Astrocyte of the spinal cord (primary cell): ENCODE measurements around the gene FAAP20.

Source experiments
- DNase-seq: peaks from one replicate; pipeline ENCODE4 v3.0.0; 2011; ENCODE audit warnings: low read depth, low spot score
- H3K4me3 ChIP-seq: 2 replicates; pipeline ENCODE4 v1.5.1; 2011; ENCODE audit warnings: low read depth, mild to moderate bottlenecking, low read length, moderate library complexity
- in situ Hi-C: cut with HindIII; loops from 2 replicates; pipeline ENCODE4 v1.10.0; 2017; ENCODE audit warnings: low sequenced_read_pairs
- TF ChIP-seq, protein P1 (sequence below): IDR thresholded peaks from 2 replicates; pipeline ENCODE4 v1.5.1; 2012; ENCODE audit warnings: low read depth, mild to moderate bottlenecking, low read length, inconsistent platforms

The FAAP20 gene

DNA sequence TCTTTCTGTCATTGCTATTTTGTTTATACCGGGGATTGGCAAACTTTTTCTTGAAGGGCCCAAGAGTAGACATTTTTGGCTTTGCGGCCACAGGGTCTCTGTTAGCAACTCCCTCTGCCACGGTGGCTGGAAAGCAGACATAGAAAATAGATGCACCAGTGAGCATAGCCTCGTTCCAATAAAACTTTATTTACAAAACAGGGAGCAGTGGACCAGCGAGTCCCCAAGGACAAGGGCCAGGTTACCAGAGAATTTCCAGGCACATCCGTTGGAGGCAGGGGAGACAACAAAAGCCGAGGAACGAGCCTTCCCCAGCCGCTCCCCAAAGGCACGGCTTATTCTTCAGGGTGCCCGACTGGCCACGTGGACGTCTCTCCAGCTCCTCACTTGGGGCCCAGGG is 26.5 kb downstream of the FAAP20 start:
- TF ChIP-seq, protein P1, sequence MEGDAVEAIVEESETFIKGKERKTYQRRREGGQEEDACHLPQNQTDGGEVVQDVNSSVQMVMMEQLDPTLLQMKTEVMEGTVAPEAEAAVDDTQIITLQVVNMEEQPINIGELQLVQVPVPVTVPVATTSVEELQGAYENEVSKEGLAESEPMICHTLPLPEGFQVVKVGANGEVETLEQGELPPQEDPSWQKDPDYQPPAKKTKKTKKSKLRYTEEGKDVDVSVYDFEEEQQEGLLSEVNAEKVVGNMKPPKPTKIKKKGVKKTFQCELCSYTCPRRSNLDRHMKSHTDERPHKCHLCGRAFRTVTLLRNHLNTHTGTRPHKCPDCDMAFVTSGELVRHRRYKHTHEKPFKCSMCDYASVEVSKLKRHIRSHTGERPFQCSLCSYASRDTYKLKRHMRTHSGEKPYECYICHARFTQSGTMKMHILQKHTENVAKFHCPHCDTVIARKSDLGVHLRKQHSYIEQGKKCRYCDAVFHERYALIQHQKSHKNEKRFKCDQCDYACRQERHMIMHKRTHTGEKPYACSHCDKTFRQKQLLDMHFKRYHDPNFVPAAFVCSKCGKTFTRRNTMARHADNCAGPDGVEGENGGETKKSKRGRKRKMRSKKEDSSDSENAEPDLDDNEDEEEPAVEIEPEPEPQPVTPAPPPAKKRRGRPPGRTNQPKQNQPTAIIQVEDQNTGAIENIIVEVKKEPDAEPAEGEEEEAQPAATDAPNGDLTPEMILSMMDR: no peak
- H3K4me3 ChIP-seq: no peak overlapping the region
- no peak for DNase-seq
- in situ Hi-C loops: no loop called here

DNA sequence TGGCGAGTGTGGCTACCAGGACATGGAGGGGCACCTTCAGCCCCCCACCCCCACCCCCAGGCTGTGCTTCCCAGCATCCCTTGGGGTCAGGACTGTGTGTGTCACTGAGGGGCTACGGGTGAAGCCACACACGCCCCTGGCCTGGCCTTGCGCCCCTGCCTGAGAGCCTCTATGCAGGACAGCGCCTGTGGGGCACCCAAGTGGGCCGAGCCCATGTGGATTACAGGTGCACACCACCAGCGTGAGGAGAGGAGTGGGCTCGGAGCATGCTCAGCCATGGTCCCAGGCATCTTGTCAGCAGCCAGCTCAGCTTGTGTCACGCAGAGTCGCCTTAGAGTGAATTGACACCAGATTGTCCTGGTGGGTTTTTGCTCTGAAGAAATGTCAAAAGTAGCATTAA is 27.9 kb downstream of the FAAP20 start:
- no peak for DNase-seq
- in situ Hi-C loops: no loop called here
- no peak overlapping the region for H3K4me3 ChIP-seq
- TF ChIP-seq, protein P1: no peak

DNA sequence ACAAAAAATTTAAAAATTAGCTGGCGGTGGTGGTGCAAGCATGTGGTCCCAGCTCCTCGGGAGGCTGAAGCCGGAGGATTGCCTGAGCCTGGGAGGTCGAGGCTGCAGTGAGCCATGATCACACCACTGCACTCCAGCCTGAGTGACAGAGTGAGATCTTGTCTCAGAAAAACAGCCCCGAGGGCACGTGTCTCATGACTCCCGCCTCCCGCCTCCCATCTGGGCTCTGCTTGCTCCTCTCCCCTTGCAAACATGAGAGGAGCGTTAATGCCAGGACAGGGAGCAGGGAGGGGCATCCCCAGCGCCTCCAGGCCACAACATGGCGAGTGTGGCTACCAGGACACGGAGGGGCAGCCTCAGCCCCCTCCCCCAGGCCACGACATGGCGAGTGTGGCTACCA is 28.3 kb downstream of the FAAP20 start:
- no peak overlapping the region for H3K4me3 ChIP-seq
- no peak for DNase-seq
- in situ Hi-C loops: no loop called here
- TF ChIP-seq, protein P1: no peak

DNA sequence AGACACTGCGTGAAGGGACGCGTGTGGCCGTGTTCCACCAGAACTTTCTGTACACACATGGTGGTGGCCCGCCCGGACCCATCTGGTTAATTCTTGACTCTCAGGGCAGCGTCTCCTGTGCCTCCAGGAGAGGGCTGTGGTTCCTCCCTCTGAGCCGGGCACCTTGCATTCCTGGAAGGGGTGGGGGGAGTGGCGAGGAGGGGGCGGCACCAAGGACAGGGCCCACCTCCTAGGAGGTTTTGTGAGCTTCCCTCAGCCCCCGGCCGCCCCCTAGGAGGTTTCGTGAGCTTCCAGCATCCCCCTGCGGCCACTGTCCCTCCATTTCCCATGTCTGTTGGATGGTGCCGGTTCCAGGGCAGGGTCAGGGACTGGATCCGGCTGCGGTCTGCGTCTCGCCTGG is 28.9 kb downstream of the FAAP20 start:
- DNase-seq: no peak
- TF ChIP-seq, protein P1: no peak
- in situ Hi-C loops: no loop called here
- no peak overlapping the region for H3K4me3 ChIP-seq

DNA sequence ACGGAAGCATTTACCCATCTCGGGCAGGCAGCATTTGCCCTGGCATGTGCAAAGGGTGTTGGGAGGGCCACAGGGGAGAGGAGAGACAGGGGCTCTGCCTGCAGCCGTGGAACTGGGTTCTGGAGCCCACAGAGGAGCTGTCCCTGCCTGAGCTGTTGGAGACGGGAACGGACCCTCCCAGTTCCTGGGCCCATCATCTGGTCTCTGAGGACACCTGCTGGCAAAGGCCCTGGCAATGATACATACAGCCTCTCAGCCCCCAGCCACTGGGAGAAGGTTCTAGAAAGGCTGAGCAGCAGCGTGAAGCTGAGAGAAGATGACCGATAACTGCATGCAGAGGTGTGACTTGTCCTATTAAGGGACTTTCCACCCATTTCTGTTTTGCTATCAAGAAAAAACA is 31.4 kb downstream of the FAAP20 start:
- H3K4me3 ChIP-seq: no peak overlapping the region
- TF ChIP-seq, protein P1: peak; percentile 19
- DNase-seq: no peak
- in situ Hi-C loops: no loop called here

DNA sequence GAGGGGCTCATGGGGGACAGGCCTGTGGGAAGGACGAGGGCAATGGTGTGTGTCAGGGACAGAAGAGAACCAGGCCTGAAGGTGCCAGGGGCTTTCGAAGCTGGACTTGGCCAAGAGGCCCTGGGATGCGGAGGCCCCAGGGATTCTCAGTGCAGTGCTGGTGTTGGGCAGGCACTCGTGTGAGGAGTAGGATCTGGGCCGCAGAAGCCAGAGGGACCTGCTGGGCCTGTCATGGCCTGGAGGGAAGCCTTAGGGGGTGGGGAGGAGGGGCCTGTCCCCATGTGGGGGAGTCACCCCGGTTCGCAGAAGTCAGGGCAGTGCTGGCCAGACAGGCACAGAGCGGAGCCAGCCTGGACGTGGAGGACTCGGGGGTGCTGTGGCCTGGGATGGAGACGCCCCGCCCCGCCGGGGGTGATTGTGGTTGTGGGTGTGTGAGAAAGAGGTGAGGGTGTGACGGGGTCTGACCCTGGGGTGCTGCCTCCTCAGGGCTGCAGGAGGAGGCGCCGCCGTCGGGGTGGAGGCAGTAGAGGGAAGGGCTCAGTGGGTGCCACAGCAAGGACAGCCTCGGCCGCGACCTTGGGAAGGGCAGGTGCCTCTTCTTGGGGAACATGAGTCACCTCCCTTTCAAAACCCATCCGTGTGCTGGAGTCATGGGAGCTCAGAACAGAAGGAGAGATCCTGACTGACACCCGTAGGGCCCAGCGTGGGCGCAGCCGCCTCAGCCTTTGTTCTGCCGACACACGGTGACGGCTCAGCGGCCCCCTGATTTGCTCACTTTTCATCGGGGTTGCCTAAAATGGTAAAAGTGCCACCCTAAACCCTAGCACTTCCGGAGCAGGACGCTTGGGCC is 33.9 kb downstream of the FAAP20 start:
- TF ChIP-seq, protein P1: no peak
- DNase-seq: no peak
- no peak overlapping the region for H3K4me3 ChIP-seq
- in situ Hi-C loops: no loop called here
